ENCODE results near the gene MYL4.
"Not testable (repeated sequence)": the region's sequence is repeated elsewhere in the genome, so short reads cannot be mapped to it uniquely, and the experiment has no call there.

Gene MYL4

GRCh38 chr17:47220531-47220999 lies 11.4 kb downstream of the MYL4 start:
- Mint-ChIP-seq H3K36me3 (peaks cover 7 to 9% of the 10 kb centered on the region in 2 donors), H3K27me3 (no peaks in the 10 kb centered on the region), H3K27ac (no peak overlapping the region), H3K4me1 (peaks cover 26 to 36% of the 10 kb centered on the region in 2 donors), H3K9me3 (peaks cover 4 to 8% of the 10 kb centered on the region in 2 donors), H3K4me3 (no peak overlapping the region)
- DNase-seq (no peak), ATAC-seq (replicated peaks) (peak; percentile 34 to 49)

GRCh38 chr17:47221154-47221553 lies 12.0 kb downstream of the MYL4 start:
- Mint-ChIP-seq H3K4me3 (no peak overlapping the region), H3K27ac (no peak overlapping the region), H3K4me1 (peaks cover 26 to 36% of the 10 kb centered on the region in 2 donors), H3K9me3 (peaks cover 4 to 8% of the 10 kb centered on the region in 2 donors), H3K27me3 (no peaks in the 10 kb centered on the region), H3K36me3 (peaks cover 7 to 9% of the 10 kb centered on the region in 2 donors)
- DNase-seq (no peak), ATAC-seq (replicated peaks) (peak; percentile 25 to 31)

- Mint-ChIP-seq H3K9me3 (peaks cover 4 to 8% of the 10 kb centered on the region in 2 donors), H3K27ac (no peak overlapping the region), H3K4me3 (no peak overlapping the region), H3K4me1 (peaks cover 26 to 36% of the 10 kb centered on the region in 2 donors), H3K27me3 (no peaks in the 10 kb centered on the region), H3K36me3 (peaks cover 7 to 9% of the 10 kb centered on the region in 2 donors)
- DNase-seq (no peak), ATAC-seq (replicated peaks) (no peak)
Observed at GRCh38 chr17:47222047-47222446, 12.9 kb downstream of the MYL4 start.

- Mint-ChIP-seq H3K9me3 (peaks cover 4 to 8% of the 10 kb centered on the region in 2 donors), H3K27me3 (no peaks in the 10 kb centered on the region), H3K4me1 (peaks cover 26 to 36% of the 10 kb centered on the region in 2 donors), H3K27ac (no peak overlapping the region), H3K4me3 (no peak overlapping the region), H3K36me3 (peaks cover 7 to 9% of the 10 kb centered on the region in 2 donors)
- ATAC-seq (replicated peaks) (no peak), DNase-seq (no peak)
Observed at GRCh38 chr17:47223007-47223406, 13.9 kb downstream of the MYL4 start.

- ATAC-seq (replicated peaks) = no peak
- Mint-ChIP-seq H3K27me3 (no peaks in the 10 kb centered on the region), H3K4me3 (no peak overlapping the region), H3K4me1 (peaks cover 26 to 33% of the 10 kb centered on the region in 2 donors), H3K9me3 (peaks cover 4 to 8% of the 10 kb centered on the region in 2 donors), H3K36me3 (peaks cover 7 to 9% of the 10 kb centered on the region in 2 donors), H3K27ac (no peak overlapping the region)
- DNase-seq = no peak
Observed at GRCh38 chr17:47223460-47223859, 14.3 kb downstream of the MYL4 start.

GRCh38 chr17:47224077-47224476 lies 14.9 kb downstream of the MYL4 start:
- not testable (repeated sequence) for DNase-seq; H3K27me3 Mint-ChIP-seq; ATAC-seq (replicated peaks); H3K4me3 Mint-ChIP-seq; H3K36me3 Mint-ChIP-seq; H3K9me3 Mint-ChIP-seq; H3K27ac Mint-ChIP-seq
- H3K4me1 Mint-ChIP-seq = peaks cover 21 to 27% of the 10 kb centered on the region in 2 donors

GRCh38 chr17:47224966-47225365 lies 15.8 kb downstream of the MYL4 start:
- Mint-ChIP-seq H3K9me3 (peaks cover 4 to 8% of the 10 kb centered on the region in 2 donors), H3K4me3 (no peak overlapping the region), H3K4me1 (peaks cover 22 to 27% of the 10 kb centered on the region in 2 donors), H3K27ac (no peak overlapping the region), H3K27me3 (no peaks in the 10 kb centered on the region), H3K36me3 (peaks cover 7 to 9% of the 10 kb centered on the region in 2 donors)
- no peak for DNase-seq
- no peak for ATAC-seq (replicated peaks)

GRCh38 chr17:47225436-47225858 lies 16.3 kb downstream of the MYL4 start:
- Mint-ChIP-seq H3K27me3 (no peaks in the 10 kb centered on the region), H3K4me3 (no peak overlapping the region), H3K27ac (no peak overlapping the region), H3K36me3 (peaks cover 7 to 9% of the 10 kb centered on the region in 2 donors), H3K9me3 (peaks cover 4 to 8% of the 10 kb centered on the region in 2 donors), H3K4me1 (peaks cover 24 to 27% of the 10 kb centered on the region in 2 donors)
- no peak for DNase-seq
- no peak for ATAC-seq (replicated peaks)

- Mint-ChIP-seq H3K27ac (no peak overlapping the region), H3K4me1 (peaks cover 25 to 27% of the 10 kb centered on the region in 2 donors), H3K36me3 (peaks cover 7 to 9% of the 10 kb centered on the region in 2 donors), H3K27me3 (no peaks in the 10 kb centered on the region), H3K4me3 (no peak overlapping the region), H3K9me3 (peaks cover 4 to 8% of the 10 kb centered on the region in 2 donors)
- ATAC-seq (replicated peaks) = no peak
- DNase-seq = no peak
Observed at GRCh38 chr17:47225911-47226688, 17.0 kb downstream of the MYL4 start.

GRCh38 chr17:47227862-47228261 lies 18.7 kb downstream of the MYL4 start:
- Mint-ChIP-seq H3K4me1 (peaks cover 21 to 26% of the 10 kb centered on the region in 2 donors), H3K27me3 (no peaks in the 10 kb centered on the region), H3K36me3 (peaks cover 7 to 9% of the 10 kb centered on the region in 2 donors), H3K27ac (no peak overlapping the region), H3K4me3 (no peak overlapping the region), H3K9me3 (peaks cover 4 to 8% of the 10 kb centered on the region in 2 donors)
- no peak for ATAC-seq (replicated peaks)
- DNase-seq = no peak

GRCh38 chr17:47229535-47230443 lies 20.6 kb downstream of the MYL4 start:
- no peaks in the 10 kb centered on the region for H3K27me3 Mint-ChIP-seq
- H3K4me3 Mint-ChIP-seq = peak overlapping the region; percentile 45 to 82

GRCh38 chr17:47230864-47231263 lies 21.7 kb downstream of the MYL4 start:
- peak overlapping the region; percentile 32 for H3K27ac Mint-ChIP-seq
- H3K9me3 Mint-ChIP-seq = no peaks in the 10 kb centered on the region
- H3K36me3 Mint-ChIP-seq = no peaks in the 10 kb centered on the region
- no peaks in the 10 kb centered on the region for H3K27me3 Mint-ChIP-seq
- peak overlapping the region; percentile 45 to 82 for H3K4me3 Mint-ChIP-seq
- H3K4me1 Mint-ChIP-seq = peaks cover 19 to 26% of the 10 kb centered on the region in 2 donors
- ATAC-seq (replicated peaks) = peak; percentile 48 to 49
- DNase-seq = no peak

More at GRCh38 chr17:47229535-47230443, 20.6 kb downstream of the MYL4 start:
- ATAC-seq (replicated peaks) (peak; percentile 80 to 82), DNase-seq (peak; percentile 67)
- no peaks in the 10 kb centered on the region for H3K36me3 Mint-ChIP-seq
- peak overlapping the region; percentile 4 for H3K27ac Mint-ChIP-seq
- H3K9me3 Mint-ChIP-seq = peaks cover 0 to under 1% of the 10 kb centered on the region in 2 donors
- H3K4me1 Mint-ChIP-seq = peaks cover 19 to 26% of the 10 kb centered on the region in 2 donors

- peak overlapping the region in 1 of 2 donors; percentile 82 for H3K4me3 Mint-ChIP-seq
- H3K4me1 Mint-ChIP-seq = peaks cover 19 to 26% of the 10 kb centered on the region in 2 donors
- no peak overlapping the region for H3K27ac Mint-ChIP-seq
- no peak for DNase-seq
- peak; percentile 43 to 48 for ATAC-seq (replicated peaks)
- no peaks in the 10 kb centered on the region for H3K27me3 Mint-ChIP-seq
- H3K9me3 Mint-ChIP-seq = peaks cover 0 to 4% of the 10 kb centered on the region in 2 donors
- H3K36me3 Mint-ChIP-seq = peaks cover 2% of the 10 kb centered on the region in 2 donors
Observed at GRCh38 chr17:47231334-47231733, 22.2 kb downstream of the MYL4 start.

GRCh38 chr17:47231866-47232265 lies 22.7 kb downstream of the MYL4 start:
- H3K9me3 Mint-ChIP-seq = peaks cover 3 to 5% of the 10 kb centered on the region in 2 donors
- no peak for DNase-seq
- no peak for ATAC-seq (replicated peaks)
- H3K27me3 Mint-ChIP-seq = no peaks in the 10 kb centered on the region
- peaks cover 19 to 26% of the 10 kb centered on the region in 2 donors for H3K4me1 Mint-ChIP-seq
- no peak overlapping the region for H3K27ac Mint-ChIP-seq
- H3K4me3 Mint-ChIP-seq = no peak overlapping the region
- peaks cover 4% of the 10 kb centered on the region in 2 donors for H3K36me3 Mint-ChIP-seq

All from stimulated activated naive B cell treated with anti-CD40 and anti-IgM and Interleukin-4, amounts not matched to agents 10 μg/mL and 1 μg/mL and 100 μg/mL, for 72 hours (primary cell).